HEK293T (cell line): Measurements from ENCODE around the gene MACC1.

Source experiments
- CTBP1 ChIP-seq: fragments of 450-650 bp; IDR thresholded peaks from 2 replicates; pipeline ENCODE4 v1.6.1; 2016; ENCODE audit warnings: borderline replicate concordance
- FOXK2 ChIP-seq: fragments of 450-650 bp; IDR thresholded peaks from 2 replicates; pipeline ENCODE4 v1.6.1; 2016; ENCODE audit warnings: mild to moderate bottlenecking
- FOXM1 ChIP-seq: fragments of 450-650 bp; IDR thresholded peaks from 2 replicates; pipeline ENCODE4 v1.6.1; 2017; ENCODE audit warnings: mild to moderate bottlenecking, borderline replicate concordance
- LEF1 ChIP-seq: fragments of 450-650 bp; IDR thresholded peaks from 2 replicates; pipeline ENCODE4 v1.6.1; 2017; ENCODE audit warnings: mild to moderate bottlenecking, borderline replicate concordance
- NFRKB ChIP-seq: fragments of 450-650 bp; IDR thresholded peaks from 2 replicates; pipeline ENCODE4 v1.6.1; 2016; ENCODE audit warnings: mild to moderate bottlenecking, moderate library complexity
- SP1 ChIP-seq: fragments of 450-650 bp; IDR thresholded peaks from 2 replicates; pipeline ENCODE4 v1.6.1; 2017
- SUZ12 ChIP-seq: fragments of 450-650 bp; IDR thresholded peaks from 2 replicates; pipeline ENCODE4 v1.6.1; 2016; ENCODE audit warnings: mild to moderate bottlenecking
- TF ChIP-seq, protein P1 (sequence below): fragments of 450-650 bp; IDR thresholded peaks from 2 replicates; pipeline ENCODE4 v1.6.1; 2016

DNA sequence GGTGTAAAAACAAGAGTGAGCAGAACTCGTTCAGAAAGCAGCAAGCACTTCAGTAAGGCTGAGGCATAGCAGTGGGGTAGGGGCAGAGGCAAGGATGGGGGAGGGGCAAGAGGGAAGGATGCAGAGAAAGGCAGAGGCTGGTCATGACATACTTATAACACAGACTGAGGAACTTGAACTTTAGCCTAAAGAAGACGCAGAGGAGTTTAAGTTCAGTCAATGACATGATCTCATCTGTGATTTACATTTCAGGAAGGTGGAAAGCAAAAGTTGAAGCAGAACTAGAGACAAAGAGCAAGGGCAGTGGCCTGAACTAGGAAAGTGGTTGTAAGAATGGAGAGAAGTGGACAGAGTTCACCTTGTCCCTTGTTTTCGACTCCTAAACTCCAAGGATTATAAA is 15.8 kb downstream of the MACC1 start:
- no peak for TF ChIP-seq SP1
- TF ChIP-seq CTBP1 = no peak
- TF ChIP-seq, protein P1, sequence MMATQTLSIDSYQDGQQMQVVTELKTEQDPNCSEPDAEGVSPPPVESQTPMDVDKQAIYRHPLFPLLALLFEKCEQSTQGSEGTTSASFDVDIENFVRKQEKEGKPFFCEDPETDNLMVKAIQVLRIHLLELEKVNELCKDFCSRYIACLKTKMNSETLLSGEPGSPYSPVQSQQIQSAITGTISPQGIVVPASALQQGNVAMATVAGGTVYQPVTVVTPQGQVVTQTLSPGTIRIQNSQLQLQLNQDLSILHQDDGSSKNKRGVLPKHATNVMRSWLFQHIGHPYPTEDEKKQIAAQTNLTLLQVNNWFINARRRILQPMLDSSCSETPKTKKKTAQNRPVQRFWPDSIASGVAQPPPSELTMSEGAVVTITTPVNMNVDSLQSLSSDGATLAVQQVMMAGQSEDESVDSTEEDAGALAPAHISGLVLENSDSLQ = no peak
- TF ChIP-seq FOXM1 = no peak
- TF ChIP-seq LEF1 = no peak
- TF ChIP-seq SUZ12 = no peak
- no peak for TF ChIP-seq FOXK2
- no peak for TF ChIP-seq NFRKB
